HCT116 (cell line): ENCODE results near the gene ABCC1. TPM values are rescaled to one million over a fixed set of nuclear protein-coding genes. Genes with fewer than 3 reads are reported as not detected.

Experiments used
- ATAC-seq: fragments of 200-7000 bp; cut with Tn5 transposase; 2 replicates; pipeline ENCODE4 v1.9.1; 2020; ENCODE audit warnings: mild to moderate bottlenecking, moderate library complexity
- BruUV-seq: library from RNA; stranded (reverse); fragments of 400-500 nt; replicated peaks from 2 replicates; lab custom pipeline; 2021; lab: Mats Ljungman, UMichigan
- CTCF ChIA-PET: fragments of 300-600 bp; sonication (Branson Sonifier 250); formaldehyde crosslinking; loops from one replicate; lab custom pipeline; 2021; ENCODE audit warnings: antibody characterized with exemption; lab: Charles Lee
- POLR2A ChIA-PET: fragments of 300-600, 350-600 bp; sonication (Branson Sonifier 250); formaldehyde crosslinking; loops from one replicate; lab custom pipeline; 2021; ENCODE audit warnings: antibody characterized with exemption; lab: Charles Lee
- RAD21 ChIA-PET, 2 experiments: fragments of 300-600 bp; sonication (Branson Sonifier 250); formaldehyde crosslinking; loops; one replicate each; lab custom pipeline; 2023; ENCODE audit warnings: low total read pairs in 2 of 2; ENCODE audit not compliant: uncharacterized antibody in 2 of 2, unreplicated experiment in 2 of 2, low non-redundant PET in 1 of 2; lab: Charles Lee
- DNase-seq: peaks from one replicate; pipeline ENCODE4 v3.0.0-alpha.2; 2010; ENCODE audit warnings: low read depth, low spot score
- H2AFZ ChIP-seq: fragments of 200-600 bp; shearing (Covaris generic), sonication (generic); 2 replicates; pipeline ENCODE4 v1.6.1; 2017; ENCODE audit warnings: low read depth, mixed run types, mixed read lengths, antibody characterized with exemption, low read length; ENCODE audit not compliant: poor library complexity, severe bottlenecking
- H3K27ac ChIP-seq: 2 replicates; pipeline ENCODE4 v1.5.1; 2012; ENCODE audit warnings: low read depth, low read length
- H3K27me3 ChIP-seq: fragments of 200-600 bp; sonication (generic); 2 replicates; pipeline ENCODE4 v1.6.1; 2016; ENCODE audit warnings: mixed run types, low read length, mixed read lengths; ENCODE audit not compliant: insufficient read depth
- H3K36me3 ChIP-seq, 2 experiments: fragments of 200-500 bp in 1 of 2; fragments of 200-600 bp in 1 of 2; sonication (Bioruptor generic) in 1 of 2; sonication (generic) in 1 of 2; 2 replicates each; pipeline versions ENCODE4 v1.5.1 to v1.6.1; 2014 to 2016; ENCODE audit warnings: low read length in 2 of 2, inconsistent platforms in 1 of 2, mixed read lengths in 1 of 2, mixed run types in 1 of 2; ENCODE audit not compliant: insufficient read depth in 2 of 2, control insufficient read depth in 1 of 2
- H3K4me1 ChIP-seq, 2 experiments: fragments of 200-600 bp in 1 of 2; sonication (generic) in 1 of 2; 2 replicates each; pipeline versions ENCODE4 v1.5.1 to v1.6.1; 2012 to 2017; ENCODE audit warnings: low read length in 2 of 2, inconsistent platforms in 1 of 2, mild to moderate bottlenecking in 1 of 2, mixed read lengths in 1 of 2, mixed run types in 1 of 2, moderate library complexity in 1 of 2; ENCODE audit not compliant: insufficient read depth in 2 of 2, control insufficient read depth in 1 of 2
- H3K4me2 ChIP-seq: fragments of 200-600 bp; sonication (generic); 2 replicates; pipeline ENCODE4 v1.6.1; 2017; ENCODE audit warnings: mixed run types, low read length, mixed read lengths
- H3K4me3 ChIP-seq, 2 experiments: fragments of 200-600 bp in 1 of 2; sonication (generic) in 1 of 2; replicated peaks in 1 of 2; 2 replicates each; pipeline ENCODE4 v1.5.1; 2011 to 2016; ENCODE audit warnings: low read length in 2 of 2, control low read depth in 1 of 2, low read depth in 1 of 2, mild to moderate bottlenecking in 1 of 2, mixed read lengths in 1 of 2, mixed run types in 1 of 2
- H3K79me2 ChIP-seq: fragments of 200-600 bp; sonication (generic); 2 replicates; pipeline ENCODE4 v1.6.1; 2017; ENCODE audit warnings: mild to moderate bottlenecking, mixed run types, low read length, moderate library complexity, mixed read lengths; ENCODE audit not compliant: insufficient read depth
- H3K9ac ChIP-seq: fragments of 200-600 bp; sonication (generic); 2 replicates; pipeline ENCODE4 v1.6.1; 2016; ENCODE audit warnings: low read length, mixed read lengths
- H3K9me2 ChIP-seq: fragments of 200-600 bp; sonication (generic), shearing (Covaris generic); 2 replicates; pipeline ENCODE4 v1.6.1; 2017; ENCODE audit warnings: mixed run types, mild to moderate bottlenecking, moderate library complexity; ENCODE audit not compliant: insufficient read depth
- H3K9me3 ChIP-seq, 2 experiments: fragments of 200-500 bp in 1 of 2; fragments of 200-600 bp in 1 of 2; sonication (Bioruptor generic) in 1 of 2; sonication (generic) in 1 of 2; 2 replicates each; pipeline ENCODE4 v1.6.1; 2014 to 2017; ENCODE audit warnings: low read length in 2 of 2, mixed read lengths in 2 of 2, inconsistent platforms in 1 of 2, low read depth in 1 of 2, mild to moderate bottlenecking in 1 of 2, mixed run types in 1 of 2, moderate library complexity in 1 of 2; ENCODE audit not compliant: control insufficient read depth in 1 of 2, insufficient read depth in 1 of 2
- H4K20me1 ChIP-seq: fragments of 200-600 bp; sonication (generic), shearing (Covaris generic); 2 replicates; pipeline ENCODE4 v1.6.1; 2017; ENCODE audit warnings: mixed run types, mild to moderate bottlenecking, moderate library complexity; ENCODE audit not compliant: insufficient read depth
- CBX3 ChIP-seq: IDR thresholded peaks from 2 replicates; pipeline ENCODE4 v1.6.1; 2012; ENCODE audit warnings: low read depth
- CEBPB ChIP-seq: IDR thresholded peaks from 2 replicates; pipeline ENCODE4 v1.6.1; 2012; ENCODE audit warnings: low read depth
- EGR1 ChIP-seq: IDR thresholded peaks from 2 replicates; pipeline ENCODE4 v1.6.1; 2012; ENCODE audit warnings: low read depth
- EZH2 ChIP-seq: fragments of 200-600 bp; sonication (generic); IDR thresholded peaks from 2 replicates; pipeline ENCODE4 v1.6.1; 2017; ENCODE audit warnings: antibody characterized with exemption, mixed run types
- EZH2phosphoT487 ChIP-seq: fragments of 200-600 bp; IDR thresholded peaks from 2 replicates; pipeline ENCODE4 v1.6.1; 2018; ENCODE audit warnings: antibody characterized with exemption, borderline replicate concordance
- FOSL1 ChIP-seq: IDR thresholded peaks from 2 replicates; pipeline ENCODE4 v1.6.1; 2012; ENCODE audit warnings: low read depth
- JUND ChIP-seq: IDR thresholded peaks from 2 replicates; pipeline ENCODE4 v1.6.1; 2012
- MAX ChIP-seq: IDR thresholded peaks from 2 replicates; pipeline ENCODE4 v1.6.1; 2012
- POLR2A ChIP-seq: IDR thresholded peaks from 2 replicates; pipeline ENCODE4 v1.7.0; 2011; ENCODE audit warnings: borderline replicate concordance; ENCODE audit not compliant: insufficient read depth, insufficient read length; ENCODE audit errors: extremely low read depth
- POLR2AphosphoS5 ChIP-seq: IDR thresholded peaks from 2 replicates; pipeline ENCODE4 v1.6.1; 2011; ENCODE audit warnings: mild to moderate bottlenecking, low read depth, low read length, moderate library complexity
- RAD21 ChIP-seq: IDR thresholded peaks from 2 replicates; pipeline ENCODE4 v1.6.1; 2012; ENCODE audit warnings: low read depth, mild to moderate bottlenecking
- SP1 ChIP-seq: IDR thresholded peaks from 2 replicates; pipeline ENCODE4 v1.6.1; 2012; ENCODE audit warnings: low read depth
- SRF ChIP-seq: IDR thresholded peaks from 2 replicates; pipeline ENCODE4 v1.6.1; 2012; ENCODE audit warnings: low read depth
- TCF7L2 ChIP-seq: IDR thresholded peaks from 2 replicates; pipeline ENCODE4 v1.7.0; 2011; ENCODE audit warnings: borderline replicate concordance, inconsistent platforms; ENCODE audit not compliant: insufficient read depth, insufficient read length; ENCODE audit errors: extremely low read depth
- YY1 ChIP-seq: IDR thresholded peaks from 2 replicates; pipeline ENCODE4 v1.6.1; 2011; ENCODE audit warnings: low read length, low read depth, moderate library complexity, mild to moderate bottlenecking; ENCODE audit not compliant: insufficient replicate concordance; ENCODE audit errors: extremely low read depth
- ZFX ChIP-seq: fragments of 450-650 bp; IDR thresholded peaks from 2 replicates; pipeline ENCODE4 v1.6.1; 2017
- ZNF274 ChIP-seq: fragments of 200-500 bp; sonication (Bioruptor generic); IDR thresholded peaks from 2 replicates; pipeline ENCODE4 v1.6.1; 2014; ENCODE audit warnings: mild to moderate bottlenecking, low read depth, low read length, inconsistent platforms
- intact Hi-C: fragments of 100-400 bp; cut with micrococcal nuclease; formaldehyde crosslinking; loops from 2 replicates; pipeline ENCODE4 v1.10.0; 2022
- total RNA-seq: library from RNA; stranded (reverse); gene quantifications from one replicate; pipeline ENCODE4 v1.2.1, GENCODE V29; 2021; ENCODE audit not compliant: unreplicated experiment
- TF ChIP-seq, protein P1 (sequence below): IDR thresholded peaks from 2 replicates; pipeline ENCODE4 v1.6.1; 2011; ENCODE audit warnings: mild to moderate bottlenecking, low read length, moderate library complexity; ENCODE audit not compliant: insufficient replicate concordance; ENCODE audit errors: extremely low read depth
- TF ChIP-seq, protein P2 (sequence below): IDR thresholded peaks from 2 replicates; pipeline ENCODE4 v1.6.1; 2012

Gene ABCC1
- total RNA-seq, 1 experiment from 2014 or later, result 61.9 TPM

DNA sequence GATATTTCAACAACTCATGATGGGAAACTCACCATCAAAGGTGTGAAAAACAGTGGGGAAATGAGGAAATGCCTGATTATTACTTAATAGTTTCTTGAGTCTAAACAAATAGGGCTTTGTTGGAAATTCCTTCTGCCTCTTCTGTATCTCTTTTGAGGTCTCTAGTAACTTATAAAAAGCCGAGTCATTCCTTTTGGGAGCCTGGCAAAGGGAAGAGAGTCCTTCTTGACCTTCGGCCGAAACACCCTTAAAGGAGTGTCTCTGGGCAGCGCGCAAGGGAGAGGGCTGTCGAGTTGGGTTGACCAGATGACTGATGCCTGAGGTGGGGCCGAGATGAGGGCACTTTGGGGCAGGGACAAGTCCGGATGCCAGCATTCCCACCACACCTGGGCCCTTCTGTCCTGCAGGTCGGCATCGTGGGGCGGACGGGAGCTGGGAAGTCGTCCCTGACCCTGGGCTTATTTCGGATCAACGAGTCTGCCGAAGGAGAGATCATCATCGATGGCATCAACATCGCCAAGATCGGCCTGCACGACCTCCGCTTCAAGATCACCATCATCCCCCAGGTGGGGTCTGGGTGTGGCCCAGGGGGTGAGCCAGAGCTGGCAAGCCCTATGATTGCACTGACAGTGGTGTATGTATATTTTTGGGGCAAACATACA lies 184.7 kb downstream of the ABCC1 start:
- CTCF ChIA-PET, result no interaction called here
- RAD21 ChIA-PET, result no interaction called here
- H3K27me3 ChIP-seq, result no peaks in the 10 kb centered on the region
- H3K79me2 ChIP-seq, result no peaks in the 10 kb centered on the region
- H3K9me3 ChIP-seq, result no peaks in the 10 kb centered on the region
- ATAC-seq (no peak), DNase-seq (no peak)
- intact Hi-C loops, result no loop called here
- H3K4me2 ChIP-seq, result no peak overlapping the region
- no peaks in the 10 kb centered on the region for H3K9me2 ChIP-seq
- no peak overlapping the region for H3K4me3 ChIP-seq
- no peak overlapping the region for H3K27ac ChIP-seq
- H3K4me1 ChIP-seq, result no peaks in the 10 kb centered on the region
- no peak overlapping the region for H2AFZ ChIP-seq
- H3K36me3 ChIP-seq, result peaks cover 42 to 45% of the 10 kb centered on the region in 2 experiments
- H4K20me1 ChIP-seq, result no peaks in the 10 kb centered on the region
- no peak overlapping the region for H3K9ac ChIP-seq
- no peak for TF ChIP-seq EGR1
- no peak for TF ChIP-seq POLR2A
- no peak for TF ChIP-seq FOSL1
- POLR2A ChIA-PET, result interaction anchor here (0.6 kb wide), 1 partner anchor 10 kb away, joined by 4 read pairs; no protein-coding TSS in a partner anchor
- BruUV-seq, result no TSS peak

DNA sequence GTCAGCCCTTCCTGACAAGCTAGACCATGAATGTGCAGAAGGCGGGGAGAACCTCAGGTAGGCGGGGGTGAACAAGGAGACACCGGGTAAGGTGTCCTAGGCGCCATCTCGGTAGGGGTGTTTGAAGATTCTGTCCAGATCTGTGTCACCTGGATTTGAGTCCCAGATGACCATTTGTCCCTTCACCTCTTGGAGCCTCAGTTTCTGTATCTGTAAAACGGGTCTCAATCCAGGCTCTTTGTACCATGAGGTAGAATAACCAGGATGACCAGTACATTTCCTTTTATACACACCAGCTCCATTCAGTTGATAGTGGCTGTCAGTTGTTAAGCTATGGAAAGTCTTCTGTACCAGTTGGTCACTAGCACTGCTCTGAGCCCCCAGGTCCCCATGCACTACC lies 187.2 kb downstream of the ABCC1 start:
- H3K4me1 ChIP-seq, result no peaks in the 10 kb centered on the region
- no peaks in the 10 kb centered on the region for H3K79me2 ChIP-seq
- no peaks in the 10 kb centered on the region for H3K9me3 ChIP-seq
- ChIA-PET RAD21 (no interaction called here), CTCF (no interaction called here), POLR2A (no interaction called here)
- no peak overlapping the region for H3K9ac ChIP-seq
- no peak overlapping the region for H3K4me2 ChIP-seq
- no peak for TF ChIP-seq YY1
- no peak for TF ChIP-seq TCF7L2
- TF ChIP-seq JUND, result no peak
- no peak for TF ChIP-seq POLR2AphosphoS5
- TF ChIP-seq ZFX, result no peak
- TF ChIP-seq, protein P1, sequence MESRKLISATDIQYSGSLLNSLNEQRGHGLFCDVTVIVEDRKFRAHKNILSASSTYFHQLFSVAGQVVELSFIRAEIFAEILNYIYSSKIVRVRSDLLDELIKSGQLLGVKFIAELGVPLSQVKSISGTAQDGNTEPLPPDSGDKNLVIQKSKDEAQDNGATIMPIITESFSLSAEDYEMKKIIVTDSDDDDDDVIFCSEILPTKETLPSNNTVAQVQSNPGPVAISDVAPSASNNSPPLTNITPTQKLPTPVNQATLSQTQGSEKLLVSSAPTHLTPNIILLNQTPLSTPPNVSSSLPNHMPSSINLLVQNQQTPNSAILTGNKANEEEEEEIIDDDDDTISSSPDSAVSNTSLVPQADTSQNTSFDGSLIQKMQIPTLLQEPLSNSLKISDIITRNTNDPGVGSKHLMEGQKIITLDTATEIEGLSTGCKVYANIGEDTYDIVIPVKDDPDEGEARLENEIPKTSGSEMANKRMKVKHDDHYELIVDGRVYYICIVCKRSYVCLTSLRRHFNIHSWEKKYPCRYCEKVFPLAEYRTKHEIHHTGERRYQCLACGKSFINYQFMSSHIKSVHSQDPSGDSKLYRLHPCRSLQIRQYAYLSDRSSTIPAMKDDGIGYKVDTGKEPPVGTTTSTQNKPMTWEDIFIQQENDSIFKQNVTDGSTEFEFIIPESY, result no peak
- TF ChIP-seq CEBPB, result no peak
- no peak for TF ChIP-seq SRF
- no peak for TF ChIP-seq EGR1
- TF ChIP-seq, protein P2, sequence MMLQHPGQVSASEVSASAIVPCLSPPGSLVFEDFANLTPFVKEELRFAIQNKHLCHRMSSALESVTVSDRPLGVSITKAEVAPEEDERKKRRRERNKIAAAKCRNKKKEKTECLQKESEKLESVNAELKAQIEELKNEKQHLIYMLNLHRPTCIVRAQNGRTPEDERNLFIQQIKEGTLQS, result no peak
- TF ChIP-seq ZNF274, result no peak
- no peak for TF ChIP-seq SP1
- no peak for TF ChIP-seq EZH2phosphoT487
- TF ChIP-seq MAX, result no peak
- no peak for TF ChIP-seq RAD21
- no peak for TF ChIP-seq EZH2
- TF ChIP-seq CBX3, result no peak
- no peak overlapping the region for H3K4me3 ChIP-seq
- no peaks in the 10 kb centered on the region for H4K20me1 ChIP-seq
- no peak overlapping the region for H2AFZ ChIP-seq
- no peak overlapping the region for H3K27ac ChIP-seq
- intact Hi-C loops, result no loop called here
- peaks cover 36 to 52% of the 10 kb centered on the region in 2 experiments for H3K36me3 ChIP-seq
- no TSS peak for BruUV-seq
- ATAC-seq, result no peak
- DNase-seq, result no peak
- H3K9me2 ChIP-seq, result no peaks in the 10 kb centered on the region
- H3K27me3 ChIP-seq, result no peaks in the 10 kb centered on the region
